ENCODE measurements around the gene TRAF5.
A peak's percentile ranks its signal among the peaks of the same experiment; 100 is the strongest.
"Not testable (repeated sequence)": the region's sequence is repeated elsewhere in the genome, so short reads cannot be mapped to it uniquely, and the experiment has no call there.

The TRAF5 gene

DNA sequence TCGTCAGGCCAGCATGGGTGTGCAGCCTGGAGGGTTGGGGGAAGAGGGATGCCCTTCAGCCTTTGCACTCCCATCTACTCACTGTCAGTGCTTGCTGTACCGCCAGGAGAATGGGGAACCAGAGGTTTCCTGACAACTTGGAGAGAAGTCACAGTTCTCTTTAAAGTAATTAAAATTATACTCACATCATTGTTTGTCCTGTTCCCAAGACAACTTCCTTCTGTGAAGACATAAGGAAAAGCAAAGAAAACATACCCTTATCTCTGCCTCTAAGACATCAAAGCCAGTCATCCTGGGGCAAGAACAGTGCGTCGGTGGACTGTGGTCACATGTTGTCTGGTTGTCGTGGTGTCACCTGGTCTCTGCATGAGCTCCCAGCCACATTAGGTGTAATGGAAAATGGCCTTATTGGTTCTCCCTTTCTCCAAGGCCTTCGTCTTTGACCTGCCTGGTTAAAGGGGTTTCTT is 17.6 kb downstream of the TRAF5 start:
- DNase-seq (ENCODE audit: low read depth) = peak; percentile 39
- TF ChIP-seq, protein P1, sequence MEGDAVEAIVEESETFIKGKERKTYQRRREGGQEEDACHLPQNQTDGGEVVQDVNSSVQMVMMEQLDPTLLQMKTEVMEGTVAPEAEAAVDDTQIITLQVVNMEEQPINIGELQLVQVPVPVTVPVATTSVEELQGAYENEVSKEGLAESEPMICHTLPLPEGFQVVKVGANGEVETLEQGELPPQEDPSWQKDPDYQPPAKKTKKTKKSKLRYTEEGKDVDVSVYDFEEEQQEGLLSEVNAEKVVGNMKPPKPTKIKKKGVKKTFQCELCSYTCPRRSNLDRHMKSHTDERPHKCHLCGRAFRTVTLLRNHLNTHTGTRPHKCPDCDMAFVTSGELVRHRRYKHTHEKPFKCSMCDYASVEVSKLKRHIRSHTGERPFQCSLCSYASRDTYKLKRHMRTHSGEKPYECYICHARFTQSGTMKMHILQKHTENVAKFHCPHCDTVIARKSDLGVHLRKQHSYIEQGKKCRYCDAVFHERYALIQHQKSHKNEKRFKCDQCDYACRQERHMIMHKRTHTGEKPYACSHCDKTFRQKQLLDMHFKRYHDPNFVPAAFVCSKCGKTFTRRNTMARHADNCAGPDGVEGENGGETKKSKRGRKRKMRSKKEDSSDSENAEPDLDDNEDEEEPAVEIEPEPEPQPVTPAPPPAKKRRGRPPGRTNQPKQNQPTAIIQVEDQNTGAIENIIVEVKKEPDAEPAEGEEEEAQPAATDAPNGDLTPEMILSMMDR (IDR thresholded peaks at IDR 0.05; ENCODE audit: low read length, missing control alignments) = no peak
- no peak overlapping the region for H3K4me3 ChIP-seq (replicated peaks; ENCODE audit: low read depth, low read length)

DNA sequence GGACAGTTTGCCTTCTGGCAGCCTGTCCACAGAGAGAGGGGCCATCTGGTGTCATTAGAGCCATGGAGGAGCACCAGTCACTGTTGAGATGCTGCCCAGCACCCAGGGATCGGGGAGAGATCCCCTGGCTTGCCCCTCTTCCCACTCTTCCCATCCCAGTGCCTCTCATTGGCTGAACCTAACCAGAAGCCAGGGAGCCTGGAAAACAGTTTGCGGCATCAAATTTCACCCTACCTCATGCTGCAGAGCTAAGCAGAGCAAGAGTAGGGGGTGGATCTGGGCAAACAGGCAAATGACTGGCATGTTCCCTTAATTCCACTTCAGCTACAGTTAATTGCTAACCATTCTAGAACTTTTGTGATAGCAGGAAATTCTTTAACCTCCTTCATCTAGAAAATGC is 19.1 kb downstream of the TRAF5 start:
- TF ChIP-seq, protein P1 (IDR thresholded peaks at IDR 0.05; ENCODE audit: low read length, missing control alignments) = no peak
- no peak for DNase-seq (ENCODE audit: low read depth)
- H3K4me3 ChIP-seq (replicated peaks; ENCODE audit: low read depth, low read length) = no peak overlapping the region

DNA sequence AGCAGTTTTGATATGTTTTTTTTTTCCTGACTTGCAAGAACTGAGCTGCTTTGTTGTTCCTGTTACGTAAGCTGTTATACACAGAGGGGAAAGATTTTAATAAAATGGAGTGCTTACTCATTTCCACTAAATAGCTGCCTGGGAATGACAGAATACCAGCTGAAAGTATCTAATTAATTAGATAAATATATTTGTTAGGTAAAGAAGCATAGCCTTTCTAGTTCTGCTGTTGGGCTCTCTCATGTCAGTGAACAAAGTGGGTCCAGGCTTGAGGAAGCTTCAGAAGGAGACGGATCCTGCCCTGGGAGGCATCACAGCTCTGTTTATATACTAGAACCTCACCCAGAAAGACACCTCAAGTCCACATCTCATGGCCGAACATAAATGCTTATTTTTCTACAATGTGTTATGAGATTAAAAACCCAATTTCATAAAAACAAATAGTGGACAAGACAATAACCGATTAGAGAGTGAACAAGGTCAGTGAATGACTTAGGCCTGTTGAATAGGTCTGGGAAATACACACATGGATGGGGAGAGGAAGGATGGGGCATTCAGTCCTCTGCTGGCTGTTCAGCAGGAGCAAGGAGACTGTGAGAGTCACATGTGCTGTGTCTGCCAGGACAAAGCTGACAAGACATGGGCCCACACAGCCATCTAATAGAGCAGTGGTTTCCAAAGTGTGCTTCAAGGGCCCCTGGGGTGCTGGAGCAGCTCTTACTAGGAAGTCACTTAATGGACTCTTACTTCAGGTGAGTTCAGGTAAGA is 20.6 kb downstream of the TRAF5 start:
- no peak overlapping the region for H3K4me3 ChIP-seq (replicated peaks; ENCODE audit: low read depth, low read length)
- TF ChIP-seq, protein P1 (IDR thresholded peaks at IDR 0.05; ENCODE audit: low read length, missing control alignments) = no peak
- no peak for DNase-seq (ENCODE audit: low read depth)

DNA sequence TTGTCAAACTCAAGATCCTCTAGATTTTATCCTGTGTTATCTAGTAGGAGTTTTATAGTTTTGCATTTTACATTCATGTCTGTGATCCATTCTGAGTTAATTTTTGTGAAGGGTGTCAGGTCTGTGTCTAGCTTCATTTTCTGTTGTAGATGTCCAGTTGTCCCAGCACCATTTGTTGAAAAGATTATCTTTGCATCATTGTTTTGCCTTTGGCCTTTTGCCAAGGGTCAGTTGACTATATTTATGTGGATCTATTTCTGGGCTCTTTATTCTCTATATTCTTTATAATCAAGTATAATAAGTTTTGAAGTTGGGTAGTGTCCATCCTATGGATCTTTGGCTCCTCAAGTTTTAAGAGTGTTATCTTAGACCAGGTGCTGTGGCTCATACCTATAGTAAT is 21.9 kb downstream of the TRAF5 start:
- DNase-seq (ENCODE audit: low read depth) = no peak
- H3K4me3 ChIP-seq (replicated peaks; ENCODE audit: low read depth, low read length) = no peak overlapping the region
- TF ChIP-seq, protein P1 (IDR thresholded peaks at IDR 0.05; ENCODE audit: low read length, missing control alignments) = no peak

DNA sequence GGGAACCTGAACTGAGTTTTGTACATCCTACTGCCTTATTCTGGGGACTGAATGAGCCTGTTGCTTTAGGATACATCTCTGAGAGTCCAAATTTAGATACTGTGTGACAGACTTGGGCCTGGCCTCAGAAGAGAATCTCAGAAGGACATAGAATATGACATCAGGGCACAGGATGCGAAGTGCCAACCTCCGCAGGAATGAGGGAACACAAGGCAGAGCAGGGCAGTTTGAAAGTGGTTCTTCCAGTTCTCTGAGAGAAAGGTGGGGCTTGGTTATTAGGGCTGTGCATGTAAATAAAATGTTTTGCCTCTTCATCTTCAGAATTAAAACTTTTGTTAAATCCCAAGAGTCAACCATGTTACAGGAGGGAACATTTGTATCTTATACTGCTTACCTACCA is 23.1 kb downstream of the TRAF5 start:
- no peak overlapping the region for H3K4me3 ChIP-seq (replicated peaks; ENCODE audit: low read depth, low read length)
- no peak for DNase-seq (ENCODE audit: low read depth)
- TF ChIP-seq, protein P1 (IDR thresholded peaks at IDR 0.05; ENCODE audit: low read length, missing control alignments) = no peak

DNA sequence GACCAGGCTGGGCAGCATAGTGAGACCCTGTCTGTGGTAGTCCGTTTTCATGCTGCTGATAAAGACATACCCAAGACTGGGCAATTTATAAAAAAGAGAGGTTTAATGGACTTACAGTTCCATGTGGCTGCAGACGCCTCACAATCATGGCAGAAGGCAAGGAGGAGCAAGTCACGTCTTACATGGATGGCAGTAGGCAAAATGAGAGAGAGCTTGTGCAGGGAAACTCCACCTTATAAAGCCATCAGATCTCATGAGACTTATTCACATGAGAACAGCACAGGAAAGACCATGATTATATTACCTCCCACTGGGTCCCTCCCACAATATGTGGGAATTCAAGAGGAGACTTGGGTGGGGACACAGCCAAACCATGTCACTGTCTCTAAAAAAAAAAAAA is 25.4 kb downstream of the TRAF5 start:
- not testable (repeated sequence) for DNase-seq (ENCODE audit: low read depth); H3K4me3 ChIP-seq (replicated peaks; ENCODE audit: low read depth, low read length)

DNA sequence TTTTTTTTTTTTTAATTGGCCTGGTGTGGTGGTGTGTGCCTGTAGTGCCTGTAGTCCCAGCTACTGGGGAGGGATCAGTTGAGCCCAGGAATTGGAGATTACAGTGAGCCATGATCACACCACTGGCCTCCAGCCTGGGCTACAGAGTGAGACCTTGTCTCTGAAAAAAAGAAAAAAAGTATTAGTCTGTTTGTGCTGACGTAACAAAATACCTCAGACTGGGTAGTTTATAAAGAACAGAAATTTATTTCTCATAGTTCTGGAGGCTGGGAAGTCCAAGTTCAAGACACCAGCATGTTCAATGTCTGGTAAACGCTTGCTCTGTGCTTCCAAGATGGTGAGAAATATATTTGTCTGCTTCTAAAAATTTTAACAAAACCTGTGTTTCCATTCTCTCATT is 25.8 kb downstream of the TRAF5 start:
- DNase-seq (ENCODE audit: low read depth) = no peak
- no peak overlapping the region for H3K4me3 ChIP-seq (replicated peaks; ENCODE audit: low read depth, low read length)
- TF ChIP-seq, protein P1 (IDR thresholded peaks at IDR 0.05; ENCODE audit: low read length, missing control alignments) = no peak
